GM23248 (cell line): ENCODE measurements around the gene SLC45A2.

Source experiments
- EZH2 ChIP-seq: fragments of 200-600 bp; sonication (generic); IDR thresholded peaks from 2 replicates; pipeline ENCODE4 v1.6.1; 2018; ENCODE audit warnings: antibody characterized with exemption, mild to moderate bottlenecking; ENCODE audit not compliant: insufficient read depth, poor library complexity, severe bottlenecking
- EZH2phosphoT487 ChIP-seq: fragments of 200-600 bp; sonication (generic); IDR thresholded peaks from 2 replicates; pipeline ENCODE4 v1.6.1; 2018; ENCODE audit warnings: antibody characterized with exemption, moderate library complexity, mild to moderate bottlenecking, low read depth; ENCODE audit not compliant: insufficient read depth

GRCh38 chr5:33981408-33982162 lies 2.9 kb downstream of the SLC45A2 start:
- TF ChIP-seq EZH2 (no peak), EZH2phosphoT487 (no peak)
